ENCODE data around the gene MBNL3. TPM values are rescaled to one million over a fixed set of nuclear protein-coding genes. Genes with fewer than 3 reads are reported as not detected.

Gene MBNL3
- total RNA-seq: 10 to 100 TPM; 11.3 to 41.2 (median 28.9) TPM

GRCh38 chrX:132488819-132489577, at the start of gene MBNL3:
Gene MBNL3, minus strand, starts transcription at chrX:132489038. Its CDS starts 49,427 bp downstream, at chrX:132439611.
- TF ChIP-seq CTCF (IDR thresholded peaks at IDR 0.05; ENCODE audit: low read depth): no peak

- TF ChIP-seq CTCF (IDR thresholded peaks at IDR 0.05; ENCODE audit: low read depth): no peak
Observed at GRCh38 chrX:132533409-132533808, 44.6 kb upstream of the MBNL3 start.

GRCh38 chrX:132532913-132533312, 44.1 kb upstream of the MBNL3 start:
- no peak for TF ChIP-seq CTCF (IDR thresholded peaks at IDR 0.05; ENCODE audit: low read depth)

- TF ChIP-seq CTCF (IDR thresholded peaks at IDR 0.05; ENCODE audit: low read depth): no peak
Observed at GRCh38 chrX:132532097-132532496, 43.3 kb upstream of the MBNL3 start.

- TF ChIP-seq CTCF (IDR thresholded peaks at IDR 0.05; ENCODE audit: low read depth): no peak
Observed at GRCh38 chrX:132520792-132521191, 32.0 kb upstream of the MBNL3 start.

- no peak for TF ChIP-seq CTCF (IDR thresholded peaks at IDR 0.05; ENCODE audit: low read depth)
Observed at GRCh38 chrX:132520213-132520612, 31.4 kb upstream of the MBNL3 start.

- no peak for TF ChIP-seq CTCF (IDR thresholded peaks at IDR 0.05; ENCODE audit: low read depth)
Observed at GRCh38 chrX:132518401-132518800, 29.6 kb upstream of the MBNL3 start.

Data from subcutaneous adipose tissue (tissue), 4 donors.